HG03095 (cell line): ENCODE data around the gene JSRP1.

Source experiments
- ATAC-seq: cut with Tn5 transposase; IDR thresholded peaks from one replicate; pipeline ENCODE4 v1.9.1; 2021; ENCODE audit warnings: moderate library complexity; ENCODE audit not compliant: unreplicated experiment

Gene JSRP1, protein sequence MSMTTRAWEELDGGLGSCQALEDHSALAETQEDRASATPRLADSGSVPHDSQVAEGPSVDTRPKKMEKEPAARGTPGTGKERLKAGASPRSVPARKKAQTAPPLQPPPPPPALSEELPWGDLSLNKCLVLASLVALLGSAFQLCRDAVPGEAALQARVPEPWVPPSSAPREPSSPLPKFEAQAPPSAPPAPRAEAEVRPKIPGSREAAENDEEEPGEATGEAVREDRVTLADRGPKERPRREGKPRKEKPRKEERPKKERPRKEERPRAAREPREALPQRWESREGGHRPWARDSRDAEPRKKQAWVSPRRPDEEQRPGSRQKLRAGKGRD

DNA sequence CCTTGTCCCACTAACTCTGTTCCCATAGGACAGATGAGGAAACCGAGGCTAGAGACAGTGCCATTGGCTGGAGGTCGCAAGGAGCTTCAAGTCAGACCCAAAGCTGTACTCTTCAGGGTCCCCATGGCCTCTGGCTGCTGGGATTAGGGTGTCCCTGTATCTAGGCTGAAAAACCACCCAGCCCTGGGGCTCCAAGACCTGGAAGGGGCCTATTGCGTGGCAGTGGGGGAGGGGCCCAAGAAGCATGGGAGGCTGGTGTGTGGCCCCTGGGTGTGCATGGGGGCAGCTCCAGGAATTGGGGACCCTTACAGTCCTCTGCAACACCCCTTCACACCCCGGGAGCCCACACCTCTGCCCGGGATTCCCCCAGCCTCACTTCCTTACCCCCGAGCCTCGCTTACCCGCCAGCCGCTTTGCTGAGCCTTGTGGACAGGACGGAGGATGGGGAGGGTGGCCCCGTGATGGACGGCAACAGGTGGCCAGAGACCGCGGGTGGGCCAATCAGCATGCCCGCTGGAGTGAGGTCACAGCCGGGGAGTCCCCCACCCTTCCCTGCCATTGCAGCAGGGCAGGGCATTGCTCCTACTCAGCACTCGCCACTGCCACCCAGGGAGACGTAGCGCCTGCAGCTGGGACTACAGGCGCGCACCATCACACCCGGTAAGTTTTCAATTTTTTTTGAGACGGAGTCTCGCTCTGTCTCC is at the start of gene JSRP1:
JSRP1 (minus strand) TSS at position 436 of the 704 bp plus-strand sequence. CDS start 1,103 bp downstream, outside the sequence.
- no peak for ATAC-seq

DNA sequence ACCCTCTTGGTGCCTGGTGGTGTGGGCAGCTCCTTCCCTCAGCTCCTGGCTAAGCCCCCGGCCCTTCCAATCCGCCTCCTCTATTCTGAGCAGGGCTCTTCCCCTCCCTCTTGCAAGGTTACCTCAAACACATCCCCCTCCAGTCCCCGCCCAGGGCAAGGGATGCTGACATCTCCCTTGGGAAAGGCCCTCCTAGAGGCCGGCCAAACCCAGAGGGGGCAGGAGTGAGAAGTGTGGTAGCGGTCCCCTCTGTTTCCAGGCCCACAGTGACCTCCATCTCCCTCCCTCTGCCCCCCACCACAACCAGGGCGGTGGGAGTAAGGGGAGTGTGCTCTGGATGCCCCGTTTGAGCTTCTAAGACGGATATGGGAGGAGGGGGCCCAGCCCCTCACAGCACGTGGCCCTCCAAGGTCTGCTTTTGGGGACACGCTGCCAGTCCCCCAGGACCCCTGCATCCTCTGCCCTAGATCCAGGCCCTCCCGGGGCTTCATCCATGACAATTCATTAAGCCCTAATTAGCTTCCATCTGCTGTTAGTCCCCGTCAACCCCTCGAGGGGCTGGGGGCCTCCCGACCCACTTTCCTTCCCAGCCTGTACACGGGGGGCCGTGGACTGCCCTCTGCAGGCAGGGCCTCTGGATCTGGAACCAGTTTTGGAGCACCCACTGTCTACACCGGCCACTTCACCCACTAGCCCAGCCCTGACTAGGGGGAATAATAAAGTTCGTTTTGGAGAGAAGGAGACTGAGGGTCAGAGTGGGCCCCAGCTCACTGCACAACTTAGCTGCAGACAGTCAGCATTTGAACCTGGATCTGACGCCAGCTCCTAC is 49.4 kb upstream of the JSRP1 start:
- ATAC-seq, result no peak

DNA sequence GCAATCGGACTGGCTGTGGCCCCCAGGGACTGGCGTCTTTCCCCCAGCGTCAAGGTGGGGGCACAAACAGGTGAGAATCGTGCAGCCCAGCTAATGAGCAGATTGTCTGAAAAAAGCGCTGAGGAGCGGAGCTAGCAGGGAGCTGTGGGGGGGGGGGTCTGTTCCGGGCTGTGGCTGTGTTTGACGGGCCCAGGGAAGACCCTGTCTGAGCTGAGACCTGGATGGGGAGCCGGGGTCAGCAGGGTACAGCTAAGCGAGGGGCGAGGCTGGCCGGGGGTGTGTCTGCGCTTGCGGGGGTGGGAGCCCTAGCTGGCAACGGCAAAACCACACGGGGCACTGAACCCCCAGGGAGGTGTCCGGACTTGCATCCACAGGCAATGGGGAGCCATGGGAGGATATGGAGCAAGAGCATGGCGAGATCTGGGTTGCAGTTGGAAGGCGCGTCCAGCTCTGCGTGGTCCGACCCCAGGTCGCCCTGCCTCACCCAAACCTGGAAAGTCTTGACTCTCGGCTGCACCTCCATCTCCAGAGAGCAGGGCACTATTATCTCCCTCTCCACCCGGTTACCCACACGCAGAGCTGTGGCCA is 47.1 kb upstream of the JSRP1 start:
- no peak for ATAC-seq

DNA sequence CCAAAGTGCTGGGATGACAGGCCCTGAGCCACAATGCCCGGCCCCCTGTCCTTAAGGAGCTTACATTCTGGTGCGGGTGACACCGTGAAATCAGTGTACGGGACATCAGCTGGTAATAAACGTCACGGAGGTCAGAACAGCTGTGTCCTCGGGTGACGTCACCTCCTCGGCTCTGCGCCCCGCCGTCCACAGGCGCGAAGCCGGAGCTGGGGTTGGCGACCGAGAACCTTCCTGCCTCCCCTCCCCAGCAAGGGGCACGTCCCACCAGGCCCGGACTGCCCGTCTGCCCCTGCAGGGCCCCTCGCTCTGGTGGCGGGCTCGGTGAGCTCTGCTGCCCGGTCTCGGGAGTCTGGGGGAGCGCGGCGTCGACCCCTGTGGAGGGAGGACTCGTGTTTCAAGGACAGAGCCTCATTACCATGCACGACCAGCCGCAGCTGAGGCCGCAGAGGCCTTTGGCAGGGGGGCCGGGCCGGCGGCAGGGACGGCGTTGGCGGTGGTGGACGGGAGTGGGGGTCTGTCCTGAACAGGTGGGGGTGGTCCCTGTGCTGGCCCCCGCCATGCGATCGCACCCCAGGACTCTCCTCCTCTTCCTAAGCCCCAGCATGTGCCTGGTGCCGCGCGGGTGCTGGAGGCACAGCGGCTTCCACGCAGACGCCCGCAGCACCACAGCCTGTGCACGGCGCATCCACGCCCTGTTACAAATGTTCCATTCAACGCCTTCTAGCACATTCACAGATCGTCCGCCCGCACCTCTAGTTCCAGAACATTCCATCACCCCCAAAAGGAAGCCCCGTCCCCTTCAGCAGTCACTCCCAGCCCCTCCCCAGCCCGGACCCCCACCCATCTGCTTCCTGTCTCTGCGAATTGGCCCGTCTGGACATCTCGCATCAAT is 46.3 kb upstream of the JSRP1 start:
- no peak for ATAC-seq

DNA sequence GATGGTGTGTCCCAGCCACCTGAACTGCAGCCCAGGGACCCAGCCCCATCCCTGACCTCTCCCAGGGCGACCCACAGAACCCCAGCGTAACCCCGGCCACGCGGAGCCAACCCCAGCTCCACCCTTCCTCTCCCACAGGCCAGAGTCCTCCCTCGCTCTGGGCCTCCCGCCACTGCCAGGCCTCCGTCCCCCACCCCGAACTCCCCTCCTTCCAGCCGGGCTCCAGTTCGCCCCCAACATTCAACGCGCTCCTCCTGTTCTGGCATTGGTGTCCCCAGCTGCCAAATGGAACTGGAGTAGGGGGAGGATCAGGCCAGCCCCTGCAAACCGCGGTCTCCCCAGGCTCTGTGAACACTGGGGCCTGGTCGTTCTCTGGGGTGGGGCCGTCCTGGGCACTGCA is 44.3 kb upstream of the JSRP1 start:
- ATAC-seq, result no peak

DNA sequence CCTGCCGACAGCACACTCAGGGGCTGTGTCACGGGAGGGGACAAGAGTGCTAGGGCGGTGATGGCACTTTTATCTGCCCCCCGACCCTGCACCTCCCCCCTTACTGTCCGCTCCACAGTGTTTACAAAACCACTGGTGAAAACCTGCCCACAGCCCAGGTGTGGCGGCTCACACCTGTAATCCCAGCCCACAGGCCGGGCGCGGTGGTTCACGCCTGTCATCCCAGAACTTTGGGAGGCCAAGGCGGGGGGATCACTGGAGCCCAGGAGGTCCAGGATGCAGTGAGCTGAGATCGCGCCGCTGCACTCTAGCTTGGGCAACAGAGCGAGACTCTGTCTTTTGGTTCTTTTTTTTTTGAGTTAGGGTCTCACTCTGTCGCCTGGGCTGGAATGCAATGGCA is 39.9 kb upstream of the JSRP1 start:
- no peak for ATAC-seq

DNA sequence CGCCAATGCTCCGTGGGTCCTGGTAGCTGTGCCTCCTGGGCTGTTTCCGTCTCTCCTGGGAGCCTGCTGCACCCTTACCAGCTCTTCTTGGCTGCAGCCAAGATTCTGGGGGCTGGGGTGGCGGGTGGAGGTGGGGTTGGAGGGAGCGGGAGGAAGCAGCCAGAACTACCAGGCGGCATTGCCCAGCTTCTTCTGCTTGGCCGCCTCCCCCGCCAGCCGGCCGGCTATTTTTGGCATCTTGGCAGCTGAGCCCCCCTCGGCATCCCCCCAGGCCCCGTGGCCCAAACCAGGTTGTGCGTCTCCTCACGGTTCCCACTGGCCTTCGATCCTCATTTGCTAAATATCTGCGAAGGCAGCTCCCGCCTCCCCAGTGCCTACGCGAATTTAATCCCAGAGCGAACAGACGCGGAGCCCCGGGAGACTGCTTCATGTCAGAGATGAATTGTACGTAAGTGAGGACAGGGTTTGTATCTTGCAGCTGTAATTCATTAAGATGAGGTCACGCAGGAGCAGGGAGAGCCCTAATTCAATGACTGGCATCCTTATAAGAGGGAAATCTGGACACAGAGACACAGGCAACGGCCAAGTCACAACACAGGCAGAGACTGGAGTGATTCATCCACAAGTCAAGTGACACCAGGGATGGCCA is 38.6 kb upstream of the JSRP1 start:
- no peak for ATAC-seq

DNA sequence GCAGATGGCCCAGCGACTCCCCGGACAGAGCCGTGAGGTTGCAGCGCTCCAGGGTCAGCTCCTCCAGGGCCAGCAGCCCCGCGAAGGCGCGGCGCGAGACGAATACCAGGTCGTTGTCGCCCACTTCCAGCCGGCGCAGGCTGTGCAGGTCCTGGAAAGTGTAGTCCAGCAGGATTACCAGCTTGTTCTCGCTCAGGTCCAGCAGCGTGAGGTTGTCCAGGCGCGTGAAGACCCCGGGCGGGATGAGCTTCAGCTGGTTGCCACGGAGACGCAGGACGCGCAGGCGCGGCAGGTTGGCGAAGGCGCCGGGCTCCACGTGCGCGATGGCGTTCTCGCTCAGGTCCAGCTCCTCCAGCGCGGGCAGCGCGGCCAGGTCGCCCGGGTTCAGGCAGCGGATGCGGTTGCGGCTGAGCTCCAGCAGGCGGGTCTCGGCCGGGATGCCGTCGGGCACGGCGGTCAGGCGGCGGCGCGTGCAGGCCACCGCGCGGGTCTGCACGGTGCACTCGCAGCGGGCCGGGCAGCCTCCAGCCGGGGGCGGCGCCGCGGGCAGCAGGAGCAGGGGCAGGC is 35.1 kb upstream of the JSRP1 start:
- no peak for ATAC-seq

DNA sequence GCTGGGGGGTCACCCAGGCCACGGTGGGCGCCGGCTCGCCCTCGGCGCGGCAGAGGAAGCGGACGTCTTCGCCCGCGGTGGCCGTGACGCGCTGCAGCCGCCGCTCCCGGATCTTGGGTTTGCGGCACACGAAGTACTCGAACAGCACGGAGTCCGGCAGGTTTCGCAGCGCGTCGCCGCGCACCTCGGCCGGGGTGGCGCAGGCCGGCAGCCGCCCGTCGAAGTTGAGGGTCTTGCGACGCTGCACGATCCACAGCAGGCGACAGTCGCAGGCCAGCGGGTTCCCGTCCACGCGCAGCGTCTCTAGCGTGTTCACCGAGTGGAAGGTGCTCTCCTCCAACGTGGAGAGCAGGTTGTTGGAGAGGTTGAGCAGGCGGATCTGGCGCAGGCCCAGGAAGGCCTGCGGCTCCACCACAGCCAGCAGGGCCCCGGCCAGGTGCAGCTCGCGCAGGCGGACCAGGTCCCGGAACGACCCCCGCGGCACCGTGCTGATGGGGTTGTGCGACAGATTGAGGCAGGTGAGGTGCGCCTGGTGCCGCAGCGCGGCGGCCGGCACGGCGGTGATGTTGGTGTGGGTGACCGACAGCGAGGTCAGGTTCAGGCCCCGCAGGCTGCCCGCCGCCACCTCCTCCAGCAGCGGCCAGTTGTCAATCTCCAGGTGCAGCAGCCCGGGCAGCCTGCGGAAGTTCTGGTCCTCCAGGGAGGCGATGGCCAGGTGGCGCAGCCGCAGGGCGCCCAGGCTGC is 34.4 kb upstream of the JSRP1 start:
- ATAC-seq, result no peak

DNA sequence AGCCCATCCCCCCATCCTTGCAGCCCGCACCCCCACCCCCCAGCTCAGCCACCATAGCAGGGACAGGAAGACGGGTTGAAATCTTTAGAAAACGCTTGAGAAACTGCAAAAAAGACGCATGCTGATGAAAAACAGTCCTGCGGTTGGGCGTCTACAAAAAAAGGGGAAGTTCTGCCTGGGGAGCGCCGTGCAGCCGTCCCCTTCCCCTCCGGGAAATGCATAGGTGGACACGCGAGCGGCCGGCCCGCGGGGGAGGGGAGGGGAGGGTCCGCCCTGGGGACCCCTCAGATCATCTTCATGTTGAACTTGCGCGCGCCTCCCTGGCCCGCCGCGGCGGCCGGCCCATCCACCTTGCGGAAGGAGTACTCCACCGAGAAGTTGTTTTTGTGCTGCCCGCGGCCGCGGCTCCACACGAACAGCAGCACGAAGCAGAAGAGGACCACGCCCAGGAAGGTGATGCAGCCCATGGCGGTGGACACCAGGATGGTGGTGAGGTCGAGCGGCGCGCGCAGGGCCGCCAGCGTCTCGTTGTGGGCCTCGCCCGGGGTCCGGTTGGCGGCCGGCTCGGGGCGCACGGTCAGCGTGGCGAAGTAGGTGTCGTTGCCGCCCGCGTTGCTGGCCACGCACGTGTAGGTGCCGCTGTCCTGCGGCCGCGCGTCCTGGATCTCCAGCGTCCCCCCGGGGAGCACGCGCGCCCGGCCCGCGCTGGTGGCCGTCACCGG is 33.7 kb upstream of the JSRP1 start:
- ATAC-seq, result no peak

DNA sequence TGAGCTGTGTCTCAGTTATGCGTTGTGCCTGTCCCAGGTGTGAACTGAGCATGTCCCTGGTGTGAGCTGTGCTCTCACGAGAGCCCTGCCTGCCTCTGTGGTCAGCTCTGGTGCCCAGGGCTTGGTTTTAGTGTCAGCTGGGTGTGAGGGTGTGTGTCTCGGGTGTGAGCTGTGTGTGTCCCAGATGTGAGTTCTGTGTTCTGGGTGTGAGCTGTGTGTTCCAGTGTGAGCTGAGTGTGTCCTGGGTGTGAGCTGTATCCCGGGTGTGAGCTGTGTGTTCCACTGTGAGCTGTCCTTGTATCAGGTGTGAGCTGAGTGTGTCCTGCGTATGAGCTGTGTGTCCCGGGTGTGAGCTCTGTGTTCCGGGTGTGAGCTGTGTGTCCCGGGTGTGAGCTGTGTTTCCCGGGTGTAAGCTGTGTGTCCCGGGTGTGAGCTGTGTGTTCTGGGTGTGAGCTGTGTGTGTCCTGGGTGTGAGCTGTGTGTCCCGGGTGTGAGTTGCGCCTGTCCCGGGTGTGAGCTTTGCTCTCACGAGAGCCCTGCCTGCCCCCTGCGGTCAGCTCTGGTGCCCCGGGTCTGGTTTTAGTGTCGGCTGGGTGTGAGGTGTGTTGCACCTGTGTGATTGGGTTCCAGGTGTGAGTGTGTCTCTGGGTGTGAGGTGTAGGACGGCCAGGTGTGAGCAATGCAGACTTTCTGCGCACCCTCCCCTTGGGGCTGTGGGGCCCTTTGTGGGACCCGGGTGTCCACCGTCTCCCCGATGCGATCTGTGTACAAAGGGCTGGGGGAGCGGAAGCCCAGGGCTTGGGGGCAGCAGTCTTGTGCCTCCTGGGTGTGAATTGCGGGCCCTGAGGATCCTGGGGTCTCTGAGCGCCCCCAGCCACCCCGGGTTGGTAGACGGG is 32.8 kb upstream of the JSRP1 start:
- ATAC-seq, result no peak

DNA sequence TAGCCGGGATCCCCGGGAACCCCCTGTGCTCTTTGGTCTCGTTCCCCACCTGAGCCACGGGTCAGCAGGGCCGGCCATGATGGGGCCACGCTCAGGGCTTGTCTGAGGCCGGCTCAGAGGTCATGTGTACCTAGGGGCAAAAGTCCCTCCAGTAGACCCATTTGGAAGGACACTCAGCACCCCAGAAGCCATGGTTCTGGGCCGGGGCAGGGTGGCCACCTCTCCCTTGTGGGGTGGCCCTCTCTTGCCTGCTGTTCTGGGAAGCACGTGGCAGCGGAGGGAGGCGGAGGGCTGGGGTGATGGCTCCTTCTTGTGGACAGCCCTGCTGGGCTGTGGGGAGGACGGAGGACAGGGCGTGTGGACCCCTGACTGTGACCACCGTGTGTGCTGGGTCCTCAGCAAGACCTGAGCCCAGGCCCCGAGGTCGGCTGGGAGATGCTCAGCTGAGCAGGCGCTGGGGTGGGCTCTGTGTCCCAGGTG is 32.2 kb upstream of the JSRP1 start:
- no peak for ATAC-seq

DNA sequence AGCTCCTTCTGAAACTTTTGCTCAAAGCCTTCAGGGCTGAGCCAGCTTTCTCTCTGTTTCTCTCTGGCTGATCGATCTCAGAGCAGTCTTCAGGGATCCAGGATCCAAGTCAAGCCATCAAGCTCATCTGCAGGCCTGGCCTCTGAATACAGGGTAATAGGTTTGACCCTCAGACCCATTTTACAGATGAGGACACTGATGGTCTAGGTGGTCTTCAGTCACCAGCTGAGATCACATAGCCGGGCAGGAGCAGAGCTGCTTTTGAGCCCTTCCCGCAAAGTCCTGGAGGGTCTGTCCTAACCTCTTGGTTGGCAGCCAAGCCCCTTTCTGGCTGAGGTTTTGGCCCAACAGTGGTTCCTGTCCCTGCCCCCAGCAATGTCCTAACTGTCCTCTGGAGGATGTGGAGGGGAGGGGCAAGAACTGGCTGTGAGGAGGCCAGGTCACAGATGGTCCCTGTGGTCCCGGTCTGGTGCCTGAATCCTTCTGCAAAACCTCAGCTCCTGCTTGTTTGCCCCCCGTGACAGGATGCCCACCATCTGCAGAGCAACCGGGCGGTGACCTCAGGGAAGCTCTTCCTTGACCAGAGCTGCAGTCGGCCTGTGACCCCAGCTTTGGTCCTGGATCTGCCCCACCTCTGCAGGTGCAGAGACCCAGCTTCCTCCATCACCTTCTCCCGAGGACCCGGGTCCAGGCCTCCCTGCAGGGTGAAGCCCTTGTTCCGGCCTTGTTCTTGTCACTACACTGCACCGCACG is 31.5 kb upstream of the JSRP1 start:
- ATAC-seq, result no peak

DNA sequence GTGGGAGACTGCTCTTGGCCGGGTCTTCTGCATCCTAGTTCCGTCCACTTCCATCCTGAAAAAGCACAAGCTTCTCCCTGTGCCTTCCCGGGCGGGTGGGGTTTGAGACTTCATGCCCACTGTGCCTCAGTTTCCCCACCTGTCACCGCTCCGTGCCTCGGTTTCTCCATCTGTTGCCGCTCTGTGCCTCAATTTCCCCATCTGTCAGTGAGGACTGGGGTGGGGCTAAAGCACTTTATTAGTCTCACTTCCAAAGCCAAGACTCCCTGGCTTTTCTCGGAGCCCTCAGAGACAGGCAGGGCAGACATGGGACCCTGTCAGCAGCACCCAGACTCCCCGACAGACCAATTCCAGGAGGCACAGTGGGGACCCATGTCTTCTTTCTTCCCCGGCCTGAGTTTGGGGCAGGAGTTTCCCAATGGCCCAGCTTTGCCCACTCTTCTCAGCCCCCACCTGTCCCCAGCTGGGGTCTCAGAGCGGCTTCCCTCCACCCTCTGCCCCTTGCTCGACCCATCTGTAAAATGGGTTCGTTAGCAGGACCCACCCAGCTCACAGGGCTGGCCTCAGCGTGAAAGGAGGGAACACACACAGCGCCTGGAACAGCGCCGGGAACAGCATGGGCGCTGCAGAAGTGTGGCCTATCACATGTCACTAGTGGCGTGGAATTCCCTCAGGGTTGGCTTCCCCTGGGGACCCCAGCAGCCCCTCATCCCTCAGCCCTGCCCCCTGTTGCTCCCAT is 30.4 kb upstream of the JSRP1 start:
- ATAC-seq, result no peak

DNA sequence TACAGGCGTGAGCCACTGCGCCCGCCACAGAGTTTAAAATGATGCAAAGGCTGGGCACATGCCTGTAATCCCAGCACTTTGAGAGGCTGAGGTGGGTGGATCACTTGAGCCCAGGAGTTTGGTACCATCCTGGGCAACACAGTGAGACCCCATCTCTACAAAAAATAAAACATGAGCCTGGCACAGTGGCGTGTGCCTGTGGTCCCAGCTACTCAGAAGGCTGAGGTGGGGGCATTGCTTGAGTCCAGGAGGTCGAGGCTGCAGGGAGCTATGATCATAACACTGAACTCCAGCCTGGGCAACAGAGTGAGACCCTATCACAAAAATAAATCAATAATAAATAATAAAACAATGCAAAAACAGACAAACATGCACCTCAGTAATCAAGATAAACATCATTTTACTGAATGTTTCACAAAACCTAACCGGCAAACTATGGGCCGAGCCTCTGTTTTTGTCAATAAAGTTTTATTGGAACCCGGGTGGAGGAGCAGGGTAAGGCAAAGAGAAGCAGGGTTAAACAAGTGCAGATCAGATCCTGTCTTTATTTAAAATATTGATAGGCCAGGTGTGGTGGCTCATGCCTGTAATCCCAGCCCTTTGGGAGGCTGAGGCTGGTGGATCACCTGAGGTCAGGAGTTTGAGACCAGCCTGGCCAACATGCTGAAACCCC is 27.8 kb upstream of the JSRP1 start:
- no peak for ATAC-seq
